Activated naive CD4-positive, alpha-beta T cell treated with anti-CD3 and anti-CD28 coated beads, Interleukin-2, amount 10 ng/mL, durations not matched to agents 5 hours and 36 hours (primary cell): Measurements from ENCODE around the gene NEK4. TPM values are rescaled to one million over a fixed set of nuclear protein-coding genes. Genes with fewer than 3 reads are reported as not detected.

Source experiments
- total RNA-seq, 2 experiments: library from RNA; stranded (reverse); gene quantifications; one replicate each; pipeline ENCODE4 v1.2.3, GENCODE V29; 2021

The NEK4 gene
- total RNA-seq: 10 to 100 TPM; 16.5 to 18.7 TPM

DNA sequence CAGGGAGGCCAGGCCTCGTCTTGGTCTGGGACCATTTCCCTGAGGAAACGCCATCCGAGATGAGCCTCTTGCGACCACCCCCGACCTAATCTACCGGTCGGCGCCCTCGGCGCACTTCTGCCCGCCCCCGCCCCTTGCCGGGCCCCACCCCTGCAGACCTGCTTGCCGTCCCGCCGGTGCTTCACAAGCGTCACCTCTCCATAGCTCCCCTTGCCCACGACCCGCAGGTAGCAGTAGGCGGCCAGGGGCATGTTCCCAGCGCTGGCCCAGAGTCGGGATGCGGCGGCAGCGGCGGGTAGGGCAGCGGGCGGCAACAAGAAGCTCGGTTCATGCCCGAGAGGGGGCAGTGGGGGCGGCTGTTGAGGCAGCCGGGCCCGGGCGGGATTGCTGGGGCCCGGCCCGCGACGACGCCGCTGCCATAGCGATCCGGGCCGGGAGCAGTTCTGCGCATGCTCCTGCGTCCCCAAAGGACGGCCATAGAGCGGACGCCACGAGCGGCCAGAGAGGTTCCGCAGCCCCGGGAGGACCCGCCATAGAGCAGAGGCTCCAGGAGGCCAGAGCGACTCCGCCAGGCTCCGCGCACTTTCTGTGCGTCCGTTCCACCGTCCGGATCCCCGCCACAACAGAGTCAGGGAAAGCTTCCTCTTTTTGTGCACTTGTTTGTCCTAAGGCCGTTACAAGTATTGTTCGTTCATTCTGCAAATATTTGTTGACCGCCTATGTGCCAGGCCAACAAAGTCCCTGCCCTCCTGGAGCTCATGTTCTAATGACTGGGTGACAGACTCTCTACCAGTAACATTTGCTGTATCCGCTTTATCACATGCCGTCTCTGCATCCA lies at the start of gene NEK4:
NEK4 (minus strand) TSS at position 445 of the 838 bp plus-strand sequence; CDS start at position 251, 194 bp downstream.

DNA sequence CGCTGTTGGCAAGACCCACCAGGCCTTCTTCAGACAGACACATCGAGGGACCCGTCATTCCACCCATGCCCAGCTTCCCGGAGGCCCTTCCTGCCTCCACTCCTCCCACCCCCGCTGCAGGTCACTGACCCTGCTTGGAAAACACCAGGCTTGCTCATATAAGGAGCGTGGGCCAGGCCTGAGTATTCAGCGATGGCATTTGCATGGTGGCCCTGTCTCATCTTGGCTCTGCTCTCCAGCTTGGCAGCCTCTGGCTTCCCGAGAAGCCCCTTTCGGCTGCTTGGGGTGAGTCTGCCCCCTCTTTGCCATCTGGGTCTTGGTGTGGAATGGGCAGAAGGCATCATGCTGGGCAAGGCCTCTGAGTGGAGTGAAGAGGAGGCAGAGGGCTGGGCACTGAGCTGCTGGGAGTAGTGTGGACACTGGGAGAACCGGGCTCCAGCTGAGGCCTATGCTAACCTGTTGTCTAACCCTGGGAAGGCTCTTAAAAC lies 23.9 kb upstream of the NEK4 start, which contains the start of gene ITIH3:
ITIH3 (plus strand) TSS at position 185 of the 488 bp plus-strand sequence; CDS start at position 193, 8 bp downstream.

DNA sequence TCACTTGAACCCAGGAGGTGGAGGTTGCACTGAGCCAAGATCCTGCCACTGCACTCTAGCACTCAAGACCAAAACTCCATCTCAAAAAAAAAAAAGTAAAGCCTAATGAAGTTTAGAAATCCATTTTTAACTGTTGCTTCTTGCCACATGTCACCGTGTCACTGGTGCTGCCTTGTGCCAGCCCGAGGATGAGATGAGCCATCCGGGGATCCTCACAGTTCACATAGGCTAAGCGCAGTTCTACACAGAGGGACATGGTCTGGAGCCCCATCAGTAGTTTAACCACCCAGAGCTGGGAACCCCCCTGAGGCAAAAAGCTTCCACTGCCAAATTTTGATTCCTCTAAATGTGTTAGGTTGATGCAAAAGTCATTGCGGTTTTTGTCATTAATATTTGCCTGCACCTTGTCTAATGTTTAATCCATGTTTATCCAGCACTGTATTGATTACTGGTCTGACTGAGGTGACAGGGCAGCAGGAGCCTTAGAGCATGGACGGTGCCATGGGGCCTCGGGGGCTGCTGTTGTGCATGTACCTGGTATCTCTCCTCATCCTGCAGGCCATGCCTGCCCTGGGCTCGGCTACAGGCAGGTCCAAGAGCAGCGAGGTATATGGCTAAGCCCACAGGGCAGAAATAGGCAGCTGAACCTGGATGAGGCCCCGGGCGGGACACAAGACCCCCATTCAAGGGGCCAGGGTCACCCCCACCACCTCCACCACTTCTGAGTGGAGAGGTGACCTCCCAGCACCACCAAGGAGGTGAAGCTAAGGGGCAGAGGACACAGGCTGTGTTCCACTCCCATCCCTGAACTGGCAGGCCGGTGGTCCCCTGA lies 6.6 kb upstream of the NEK4 start, which contains the start of gene ITIH1:
ITIH1 (plus strand) TSS at position 473 of the 832 bp plus-strand sequence; CDS start at position 490, 17 bp downstream.

DNA sequence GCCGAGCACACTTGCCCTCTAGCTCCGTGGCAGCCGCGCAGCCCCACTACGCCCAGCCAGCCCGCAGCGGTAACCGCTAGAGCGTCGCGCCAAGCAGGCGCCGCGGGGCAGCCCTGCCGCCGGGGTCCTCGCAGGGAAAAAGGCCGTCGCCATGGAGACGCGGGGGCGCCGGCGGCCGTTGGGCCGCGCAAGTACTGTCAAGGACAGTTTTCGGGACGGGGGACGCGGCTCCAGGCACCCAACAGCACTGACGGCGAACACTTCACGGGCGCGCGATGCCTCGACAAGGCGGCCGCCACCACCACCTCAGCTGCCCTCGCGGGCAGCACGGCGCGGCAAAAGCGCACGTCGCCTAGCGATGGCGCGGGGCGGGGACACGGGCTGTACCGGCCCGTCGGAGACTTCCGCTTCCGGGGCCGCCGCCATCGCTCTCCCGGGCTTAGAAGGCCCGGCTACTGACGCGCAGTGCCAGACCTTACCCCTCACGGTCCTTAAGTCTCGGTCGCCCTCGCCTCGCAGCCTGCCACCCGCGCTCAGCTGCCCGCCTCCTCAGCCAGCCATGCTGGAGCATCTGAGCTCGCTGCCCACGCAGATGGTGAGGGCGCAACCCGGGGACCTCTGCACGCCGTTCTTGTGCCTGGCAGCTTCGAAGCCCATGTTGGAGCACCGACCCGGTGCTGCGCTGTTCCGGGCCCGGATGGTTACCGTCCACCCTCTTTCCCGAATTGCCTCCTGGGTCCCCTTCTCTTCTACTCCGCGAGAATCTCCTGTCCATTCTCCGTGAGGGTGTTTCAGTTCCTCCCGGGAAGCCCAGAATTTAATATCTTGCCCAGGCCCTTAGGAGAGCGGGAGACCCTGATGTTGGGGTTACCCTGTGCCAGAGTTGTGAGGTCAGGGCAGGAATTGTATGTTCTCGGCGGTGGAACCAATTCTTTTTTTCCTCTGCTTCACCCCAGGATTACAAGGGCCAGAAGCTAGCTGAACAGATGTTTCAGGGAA lies 64.8 kb downstream of the NEK4 start, which contains the start of the genes GLT8D1 and SPCS1:
GLT8D1 (minus strand) TSS at position 104 of the 999 bp plus-strand sequence. CDS start 5,331 bp downstream, outside the sequence.
SPCS1 (plus strand) TSS at position 419 of the 999 bp plus-strand sequence; CDS start at position 560, 141 bp downstream.

DNA sequence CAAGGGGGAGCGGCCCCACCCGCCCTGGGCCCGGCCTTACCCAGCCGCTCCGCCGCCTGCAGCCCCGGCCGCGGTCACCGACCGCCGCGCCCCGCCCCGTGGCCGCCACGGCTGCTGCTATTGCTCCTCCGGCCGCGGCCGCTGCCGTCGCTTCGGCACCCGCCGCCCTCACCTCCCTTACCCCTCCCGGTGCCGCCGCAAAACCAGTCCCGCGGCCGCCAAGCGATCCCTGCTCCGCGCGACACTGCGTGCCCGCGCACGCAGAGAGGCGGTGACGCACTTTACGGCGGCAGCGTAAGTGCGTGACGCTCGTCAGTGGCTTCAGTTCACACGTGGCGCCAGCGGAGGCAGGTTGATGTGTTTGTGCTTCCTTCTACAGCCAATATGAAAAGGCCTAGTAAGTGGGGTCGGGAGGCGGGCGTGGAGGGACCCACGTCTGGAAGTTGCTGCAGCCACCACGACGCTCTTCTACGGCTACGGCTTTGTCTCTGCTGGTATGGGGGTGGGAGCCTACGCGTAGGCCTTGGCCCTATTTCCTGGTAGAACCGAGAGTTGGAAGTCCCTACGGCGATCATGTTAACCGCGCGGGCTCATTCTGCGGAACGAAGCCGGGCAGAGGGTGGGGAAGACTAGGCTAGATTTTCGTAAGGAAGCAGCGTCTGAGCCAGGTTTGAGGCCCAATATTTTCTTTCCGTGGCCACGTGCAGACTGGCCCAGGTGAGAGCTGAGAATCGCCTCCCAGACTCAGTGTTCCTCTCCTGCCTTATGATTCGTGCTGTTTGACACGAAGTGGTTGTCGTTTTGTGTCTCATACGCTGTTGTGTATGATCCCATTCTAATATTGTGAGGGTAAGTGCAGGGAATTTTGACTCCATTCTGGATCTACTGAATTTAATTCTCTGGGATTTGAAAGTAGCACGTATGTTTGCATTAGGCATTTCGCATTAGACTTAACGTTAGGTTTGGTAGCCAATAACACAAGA lies 84.7 kb downstream of the NEK4 start, which contains the start of the genes GNL3 and PBRM1:
GNL3 (plus strand) TSS at position 324 of the 983 bp plus-strand sequence; CDS start at position 385, 61 bp downstream.
PBRM1 (minus strand) TSS at position 205 of the 983 bp plus-strand sequence.

Other genes starting within 250 kb of the NEK4 start
- 10 to 100 TPM; 23.6 to 27.3 TPM for gene NT5DC2, start 237.1 kb downstream of the NEK4 start, total RNA-seq
- 1 to 10 TPM; 9.2 to 9.6 TPM for gene UQCC5, start 234.3 kb downstream of the NEK4 start, total RNA-seq
- gene PBRM1, start 85.0 kb downstream of the NEK4 start, total RNA-seq: 10 to 100 TPM; 81.3 to 81.5 TPM
- gene GNL3, start 84.9 kb downstream of the NEK4 start, total RNA-seq: 10 to 100 TPM; 71.3 to 72.0 TPM
- gene GLT8D1, start 65.1 kb downstream of the NEK4 start, total RNA-seq: 10 to 100 TPM; 39.6 to 41.7 TPM
- 10 to 100 TPM; 92.3 to 98.5 TPM for gene SPCS1, start 64.8 kb downstream of the NEK4 start, total RNA-seq
- gene ITIH1, start 6.7 kb upstream of the NEK4 start, total RNA-seq: not detected
- gene ITIH3, start 23.9 kb upstream of the NEK4 start, total RNA-seq: not detected
- 10 to 100 TPM; 11.8 to 16.5 TPM for gene ITIH4, start 59.7 kb upstream of the NEK4 start, total RNA-seq
- gene MUSTN1, start 64.1 kb upstream of the NEK4 start, total RNA-seq: 1 to 10 TPM; 1.7 to 2.5 TPM
- 10 to 100 TPM; 22.4 to 24.8 TPM for gene STIMATE, start 126.6 kb upstream of the NEK4 start, total RNA-seq